GM19397 (cell line): ENCODE results near the gene PLPPR4.
"Not testable (repeated sequence)": the region's sequence is repeated elsewhere in the genome, so short reads cannot be mapped to it uniquely, and the experiment has no call there.

Experiments used
- ATAC-seq: cut with Tn5 transposase; IDR thresholded peaks from one replicate; pipeline ENCODE4 v1.9.1; 2021; ENCODE audit warnings: mild to moderate bottlenecking, moderate library complexity; ENCODE audit not compliant: unreplicated experiment

The PLPPR4 gene

GRCh38 chr1:99268021-99268420 lies 3.7 kb downstream of the PLPPR4 start:
- ATAC-seq, result no peak

GRCh38 chr1:99269321-99269720 lies 5.0 kb downstream of the PLPPR4 start:
- ATAC-seq, result no peak

GRCh38 chr1:99270646-99271045 lies 6.4 kb downstream of the PLPPR4 start:
- no peak for ATAC-seq

- ATAC-seq, result no peak
Observed at GRCh38 chr1:99271249-99271648, 7.0 kb downstream of the PLPPR4 start.

GRCh38 chr1:99277066-99277465 lies 12.8 kb downstream of the PLPPR4 start:
- ATAC-seq, result no peak

GRCh38 chr1:99279525-99279924 lies 15.2 kb downstream of the PLPPR4 start:
- no peak for ATAC-seq

- ATAC-seq, result no peak
Observed at GRCh38 chr1:99281105-99281504, 16.8 kb downstream of the PLPPR4 start.

- ATAC-seq, result no peak
Observed at GRCh38 chr1:99282536-99282935, 18.2 kb downstream of the PLPPR4 start.

- not testable (repeated sequence) for ATAC-seq
Observed at GRCh38 chr1:99283521-99283920, 19.2 kb downstream of the PLPPR4 start.

GRCh38 chr1:99292886-99293285 lies 28.6 kb downstream of the PLPPR4 start:
- ATAC-seq, result no peak

- no peak for ATAC-seq
Observed at GRCh38 chr1:99297923-99298322, 33.6 kb downstream of the PLPPR4 start.

GRCh38 chr1:99304725-99305282 lies 40.5 kb downstream of the PLPPR4 start:
- ATAC-seq, result no peak

GRCh38 chr1:99305626-99306025 lies 41.3 kb downstream of the PLPPR4 start:
- ATAC-seq, result no peak

GRCh38 chr1:99306056-99306455 lies 41.8 kb downstream of the PLPPR4 start:
- ATAC-seq, result no peak

- no peak for ATAC-seq
Observed at GRCh38 chr1:99306644-99307043, 42.4 kb downstream of the PLPPR4 start.

GRCh38 chr1:99315305-99315704 lies 51.0 kb downstream of the PLPPR4 start:
- no peak for ATAC-seq

- ATAC-seq, result no peak
Observed at GRCh38 chr1:99326215-99326949, 62.1 kb downstream of the PLPPR4 start.

GRCh38 chr1:99327357-99327756 lies 63.1 kb downstream of the PLPPR4 start:
- no peak for ATAC-seq

- no peak for ATAC-seq
Observed at GRCh38 chr1:99328171-99328570, 63.9 kb downstream of the PLPPR4 start.

- ATAC-seq, result no peak
Observed at GRCh38 chr1:99331083-99331482, 66.8 kb downstream of the PLPPR4 start.

GRCh38 chr1:99331636-99332035 lies 67.3 kb downstream of the PLPPR4 start:
- no peak for ATAC-seq

GRCh38 chr1:99332561-99332960 lies 68.3 kb downstream of the PLPPR4 start:
- ATAC-seq, result no peak

GRCh38 chr1:99334991-99335390 lies 70.7 kb downstream of the PLPPR4 start:
- no peak for ATAC-seq
